Panc1 (cell line): Measurements from ENCODE around the gene SBK2. TPM values are rescaled to one million over a fixed set of nuclear protein-coding genes. Genes with fewer than 3 reads are reported as not detected.

ENCODE experiments used
- ATAC-seq: fragments of 200-7000 bp; cut with Tn5 transposase; 2 replicates; pipeline ENCODE4 v1.9.1; 2020; ENCODE audit warnings: mild to moderate bottlenecking, moderate library complexity
- BruUV-seq: library from RNA; stranded (reverse); fragments of 400-500 nt; replicated peaks from 2 replicates; lab custom pipeline; 2021; lab: Mats Ljungman, UMichigan
- CTCF ChIA-PET: fragments of 300-600 bp; sonication (Branson Sonifier 250); formaldehyde crosslinking; loops from one replicate; lab custom pipeline; 2022; ENCODE audit warnings: antibody characterized with exemption; lab: Charles Lee
- POLR2A ChIA-PET: fragments of 300-600 bp; sonication (Branson Sonifier 250); formaldehyde crosslinking; loops from one replicate; lab custom pipeline; 2022; ENCODE audit warnings: antibody characterized with exemption; lab: Charles Lee
- DNase-seq: peaks from one replicate; pipeline ENCODE4 v3.0.0-alpha.2; 2010; ENCODE audit warnings: low read depth, low spot score
- H3K27ac ChIP-seq: 2 replicates; pipeline ENCODE4 v1.5.1; 2011; ENCODE audit warnings: mild to moderate bottlenecking, low read length, inconsistent platforms
- H3K27me3 ChIP-seq: fragments of 200-500 bp; sonication (Bioruptor generic); 2 replicates; pipeline ENCODE4 v1.6.0; 2014; ENCODE audit warnings: low read length, inconsistent platforms; ENCODE audit not compliant: control insufficient read depth, insufficient read depth
- H3K36me3 ChIP-seq: fragments of 200-500 bp; sonication (Bioruptor generic); 2 replicates; pipeline ENCODE4 v1.5.1; 2014; ENCODE audit warnings: inconsistent platforms, mild to moderate bottlenecking, low read length, moderate library complexity; ENCODE audit not compliant: control insufficient read depth, insufficient read depth
- H3K4me1 ChIP-seq: 2 replicates; pipeline ENCODE4 v1.5.1; 2011; ENCODE audit warnings: inconsistent platforms, mild to moderate bottlenecking, low read length, moderate library complexity; ENCODE audit not compliant: control insufficient read depth, insufficient read depth
- H3K4me3 ChIP-seq, 2 experiments: 2 replicates each; pipeline ENCODE4 v1.5.1; 2011 to 2012; ENCODE audit warnings: low read depth in 2 of 2, low read length in 2 of 2, mild to moderate bottlenecking in 2 of 2, inconsistent platforms in 1 of 2, moderate library complexity in 1 of 2
- H3K9me3 ChIP-seq: fragments of 200-500 bp; sonication (Bioruptor generic); 2 replicates; pipeline ENCODE4 v1.5.1; 2014; ENCODE audit warnings: low read depth, mild to moderate bottlenecking, inconsistent platforms, low read length, moderate library complexity; ENCODE audit not compliant: control insufficient read depth, insufficient read depth
- CTCF ChIP-seq: fragments of 450-650 bp; IDR thresholded peaks from 2 replicates; pipeline ENCODE4 v1.5.1; 2017; ENCODE audit warnings: mild to moderate bottlenecking
- POLR2AphosphoS5 ChIP-seq: IDR thresholded peaks from 2 replicates; pipeline ENCODE4 v1.6.1; 2012; ENCODE audit warnings: mild to moderate bottlenecking, low read depth, low read length, moderate library complexity
- SIN3A ChIP-seq: IDR thresholded peaks from 2 replicates; pipeline ENCODE4 v1.6.1; 2012; ENCODE audit warnings: low read depth, mild to moderate bottlenecking, low read length, moderate library complexity, borderline replicate concordance; ENCODE audit not compliant: insufficient read depth
- TCF7L2 ChIP-seq: IDR thresholded peaks from 2 replicates; pipeline ENCODE4 v1.6.1; 2011; ENCODE audit warnings: mild to moderate bottlenecking, low read depth, low read length, inconsistent platforms
- in situ Hi-C: cut with HindIII; loops from 2 replicates; pipeline ENCODE4 v1.10.0; 2016; ENCODE audit warnings: low sequenced_read_pairs, low pct_unique_long_range_greater_than_20kb
- intact Hi-C: fragments of 100-400 bp; cut with micrococcal nuclease; formaldehyde crosslinking; loops from one replicate; pipeline ENCODE4 v1.10.0; 2022; ENCODE audit not compliant: unreplicated experiment
- total RNA-seq: library from RNA; stranded (reverse); gene quantifications from one replicate; pipeline ENCODE4 v1.2.1, GENCODE V29; 2021; ENCODE audit not compliant: unreplicated experiment
- TF ChIP-seq, protein P1 (sequence below), 2 experiments: IDR thresholded peaks; 2 replicates each; pipeline ENCODE4 v1.6.1; 2011 to 2012; ENCODE audit warnings: low read depth in 2 of 2, control low read depth in 1 of 2, low read length in 1 of 2, mild to moderate bottlenecking in 1 of 2, moderate library complexity in 1 of 2; ENCODE audit not compliant: insufficient read depth in 1 of 2

SBK2 gene
- total RNA-seq, 1 experiment from 2014 or later: 0.69 TPM

DNA sequence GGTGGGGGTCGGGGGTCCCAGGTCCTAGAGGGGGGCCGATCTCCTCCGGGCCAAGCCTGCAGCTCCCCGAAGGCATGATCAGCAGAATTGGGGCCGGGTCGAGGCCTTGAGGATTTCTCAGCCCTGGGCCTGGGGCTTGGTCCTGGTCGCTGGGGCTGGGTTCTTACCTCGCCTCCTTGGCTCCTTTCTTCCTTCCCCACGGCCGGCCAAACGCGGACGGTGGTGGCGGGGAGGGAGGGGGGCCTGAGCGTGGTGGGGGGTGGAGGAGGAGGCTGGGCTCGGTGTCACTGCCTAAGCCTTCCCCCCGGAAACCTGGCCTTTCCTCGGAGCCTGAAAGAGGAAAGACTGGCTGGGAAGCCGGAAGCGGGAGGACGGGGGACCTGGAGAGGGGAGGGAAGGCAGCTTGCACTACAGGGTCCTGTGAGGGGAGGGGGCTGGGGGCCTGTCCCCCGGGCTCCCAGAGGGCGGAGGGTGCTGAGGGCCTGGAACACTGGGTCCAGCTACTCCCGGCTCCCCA lies 43.8 kb upstream of the SBK2 start, which contains the start of gene ZNF579:
Gene ZNF579, minus strand, starts transcription at position 221 of the 517 bp plus-strand sequence. CDS start 1,209 bp downstream, outside the sequence.
- Histone ChIP-seq H3K27ac (peak within 1 kb of the TSS; percentile 88), H3K27me3 (no peaks in the 10 kb centered on the region), H3K9me3 (no peaks in the 10 kb centered on the region), H3K4me3 (peak within 1 kb of the TSS; percentile 44 to 96), H3K36me3 (no peaks in the 10 kb centered on the region; the same call in 1 of the 2 replicates), H3K4me1 (peaks cover 15% of the 10 kb centered on the region)
- intact Hi-C loops: loop anchor here (5.0 kb wide), 1 partner anchor 33 kb away; the partner anchor contains the start of gene SBK3
- peak; percentile 61 for DNase-seq
- CTCF ChIA-PET: interaction anchor here (0.7 kb wide), 1 partner anchor 501 kb away, joined by 4 read pairs; no protein-coding TSS in a partner anchor
- POLR2A ChIA-PET: interaction anchor here (0.5 to 1.8 kb wide), 3 partner anchors 19 to 560 kb away, joined by 4 to 10 read pairs (median 5); partner anchors contain the start of genes FIZ1, ZNF444 and ZNF784
- TF ChIP-seq CTCF: no peak
- TF ChIP-seq POLR2AphosphoS5: peak; percentile 81
- TF ChIP-seq SIN3A: peak; percentile 87; the same call in 1 of the 2 replicates
- TF ChIP-seq, protein P1, sequence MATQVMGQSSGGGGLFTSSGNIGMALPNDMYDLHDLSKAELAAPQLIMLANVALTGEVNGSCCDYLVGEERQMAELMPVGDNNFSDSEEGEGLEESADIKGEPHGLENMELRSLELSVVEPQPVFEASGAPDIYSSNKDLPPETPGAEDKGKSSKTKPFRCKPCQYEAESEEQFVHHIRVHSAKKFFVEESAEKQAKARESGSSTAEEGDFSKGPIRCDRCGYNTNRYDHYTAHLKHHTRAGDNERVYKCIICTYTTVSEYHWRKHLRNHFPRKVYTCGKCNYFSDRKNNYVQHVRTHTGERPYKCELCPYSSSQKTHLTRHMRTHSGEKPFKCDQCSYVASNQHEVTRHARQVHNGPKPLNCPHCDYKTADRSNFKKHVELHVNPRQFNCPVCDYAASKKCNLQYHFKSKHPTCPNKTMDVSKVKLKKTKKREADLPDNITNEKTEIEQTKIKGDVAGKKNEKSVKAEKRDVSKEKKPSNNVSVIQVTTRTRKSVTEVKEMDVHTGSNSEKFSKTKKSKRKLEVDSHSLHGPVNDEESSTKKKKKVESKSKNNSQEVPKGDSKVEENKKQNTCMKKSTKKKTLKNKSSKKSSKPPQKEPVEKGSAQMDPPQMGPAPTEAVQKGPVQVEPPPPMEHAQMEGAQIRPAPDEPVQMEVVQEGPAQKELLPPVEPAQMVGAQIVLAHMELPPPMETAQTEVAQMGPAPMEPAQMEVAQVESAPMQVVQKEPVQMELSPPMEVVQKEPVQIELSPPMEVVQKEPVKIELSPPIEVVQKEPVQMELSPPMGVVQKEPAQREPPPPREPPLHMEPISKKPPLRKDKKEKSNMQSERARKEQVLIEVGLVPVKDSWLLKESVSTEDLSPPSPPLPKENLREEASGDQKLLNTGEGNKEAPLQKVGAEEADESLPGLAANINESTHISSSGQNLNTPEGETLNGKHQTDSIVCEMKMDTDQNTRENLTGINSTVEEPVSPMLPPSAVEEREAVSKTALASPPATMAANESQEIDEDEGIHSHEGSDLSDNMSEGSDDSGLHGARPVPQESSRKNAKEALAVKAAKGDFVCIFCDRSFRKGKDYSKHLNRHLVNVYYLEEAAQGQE (IDR thresholded peaks at IDR 0.05; ENCODE audit: insufficient read depth in 1 of 2, low read depth in 2 of 2, low read length in 1 of 2): peak in 1 of 2 experiments; percentile 75; a peak in 2 of 4 replicates
- no peak for TF ChIP-seq TCF7L2
- in situ Hi-C loops: no loop called here
- peak; percentile 87 for ATAC-seq
- no TSS peak for BruUV-seq

- TF ChIP-seq POLR2AphosphoS5 (no peak; the same call in 1 of the 2 replicates), SIN3A (0 out of 2 replicates have a peak, but pooled peaks have one; percentile 44)
- H3K27ac ChIP-seq: peak overlapping the region; percentile 71
- in situ Hi-C loops: no loop called here
- no peaks in the 10 kb centered on the region; the same call in 1 of the 2 replicates for H3K36me3 ChIP-seq
- peaks cover 15% of the 10 kb centered on the region for H3K4me1 ChIP-seq
- no peak for DNase-seq
- ATAC-seq: peak; percentile 64
- H3K27me3 ChIP-seq: no peaks in the 10 kb centered on the region
- CTCF ChIA-PET: interaction anchor here (0.7 kb wide), 1 partner anchor 502 kb away, joined by 4 read pairs; no protein-coding TSS in a partner anchor
- peak overlapping the region; percentile 44 to 96 for H3K4me3 ChIP-seq
- POLR2A ChIA-PET: interaction anchor here (1.8 kb wide), 1 partner anchor 19 kb away, joined by 10 read pairs; the partner anchor contains the start of gene FIZ1
- H3K9me3 ChIP-seq: no peaks in the 10 kb centered on the region
- intact Hi-C loops: loop anchor here (5.0 kb wide), 1 partner anchor 33 kb away; the partner anchor contains the start of gene SBK3
- BruUV-seq: no TSS peak
These were observed 43.1 kb upstream of the SBK2 start for GRCh38 chr19:55579766-55580621.
